Measurements from ENCODE around the gene SLC29A1.
A peak's percentile ranks its signal among the peaks of the same experiment; 100 is the strongest.

Gene SLC29A1

GRCh38 chr6:44270526-44271405, 47.4 kb downstream of the SLC29A1 start:
- DNase-seq, result no peak

- DNase-seq, result no peak
Measured at GRCh38 chr6:44271406-44271723, 48.0 kb downstream of the SLC29A1 start.

- no peak for DNase-seq
Measured at GRCh38 chr6:44271914-44272313, 48.5 kb downstream of the SLC29A1 start.

- no peak for DNase-seq
Measured at GRCh38 chr6:44272529-44272928, 49.1 kb downstream of the SLC29A1 start.

GRCh38 chr6:44272999-44273566, 49.7 kb downstream of the SLC29A1 start:
- DNase-seq, result no peak

GRCh38 chr6:44273617-44274016, 50.2 kb downstream of the SLC29A1 start:
- DNase-seq, result no peak

- DNase-seq, result no peak
Measured at GRCh38 chr6:44275271-44275748, 51.9 kb downstream of the SLC29A1 start.

- DNase-seq, result peak; percentile 46
Measured at GRCh38 chr6:44275749-44276648, 52.6 kb downstream of the SLC29A1 start.

- DNase-seq, result no peak
Measured at GRCh38 chr6:44276667-44277640, 53.6 kb downstream of the SLC29A1 start.

- no peak for DNase-seq
Measured at GRCh38 chr6:44277763-44278162, 54.4 kb downstream of the SLC29A1 start.

- DNase-seq, result no peak
Measured at GRCh38 chr6:44278315-44278714, 54.9 kb downstream of the SLC29A1 start.

GRCh38 chr6:44278774-44279697, 55.6 kb downstream of the SLC29A1 start:
- DNase-seq, result no peak

Measured in stimulated activated CD4-positive, alpha-beta T cell treated with anti-CD3 and anti-CD28 coated beads, Interleukin-4, amount 100 ng/mL, for 1 hour (primary cell).